Dermis lymphatic vessel endothelial cell (primary cell): ENCODE measurements around the gene COPS8. TPM values are rescaled to one million over a fixed set of nuclear protein-coding genes. Genes with fewer than 3 reads are reported as not detected.

ENCODE experiments used
- total RNA-seq: library from RNA; depleted of rRNA; stranded (reverse); fragments of >200 nt; gene quantifications from 2 replicates; pipeline ENCODE4 v1.2.1, GENCODE V29; 2014

COPS8 gene
- total RNA-seq, result 43.7 and 54.3 TPM in 2 replicates

GRCh38 chr2:237085248-237086221, at the start of gene COPS8:
COPS8 (plus strand) TSS chr2:237085889; CDS start chr2:237085965, 76 bp downstream.

